COLO829 (cell line): ENCODE results near the gene VGLL1.

ENCODE experiments used
- DNase-seq: peaks from one replicate; pipeline ENCODE4 v3.0.0; 2012; ENCODE audit warnings: low spot score

VGLL1 gene

DNA sequence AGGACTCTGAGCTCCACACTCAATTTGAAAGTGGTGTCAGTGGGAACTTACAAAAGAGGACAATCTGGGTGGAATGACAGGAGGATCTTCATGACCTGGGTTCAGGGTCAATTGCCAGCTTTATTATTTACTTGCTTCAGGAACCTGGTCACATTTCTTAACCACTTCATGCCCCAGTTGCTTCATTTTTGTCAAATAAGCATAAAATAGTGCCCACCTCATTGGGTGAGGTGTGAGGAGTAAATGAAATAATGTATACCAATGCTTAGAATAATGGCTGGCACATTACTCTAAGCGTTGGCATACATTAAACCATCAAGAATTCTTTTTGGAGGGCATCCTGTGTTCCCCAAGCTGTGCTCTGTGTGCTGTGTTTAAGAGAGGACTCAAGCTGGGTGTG lies 19.4 kb downstream of the VGLL1 start:
- no peak for DNase-seq

DNA sequence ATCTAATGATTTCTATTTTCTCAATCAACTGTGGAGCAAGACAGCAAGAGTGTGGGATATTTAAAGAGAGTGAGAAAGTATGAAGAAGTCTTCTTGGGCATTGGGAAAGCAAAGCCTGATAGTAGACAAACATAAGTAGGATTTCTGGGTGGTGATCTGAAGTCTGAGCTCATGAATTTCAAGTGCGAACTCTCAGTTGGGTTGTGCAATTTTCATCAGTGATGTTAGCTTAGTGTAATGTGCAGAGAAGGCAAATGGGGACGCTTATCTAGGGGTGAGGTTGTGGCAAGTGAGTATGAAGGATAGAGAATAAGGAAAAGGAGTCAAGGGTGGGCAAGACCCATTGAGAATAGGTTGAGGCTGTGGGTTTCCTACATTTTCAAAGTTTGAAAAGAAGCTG lies 23.7 kb downstream of the VGLL1 start:
- DNase-seq = no peak

DNA sequence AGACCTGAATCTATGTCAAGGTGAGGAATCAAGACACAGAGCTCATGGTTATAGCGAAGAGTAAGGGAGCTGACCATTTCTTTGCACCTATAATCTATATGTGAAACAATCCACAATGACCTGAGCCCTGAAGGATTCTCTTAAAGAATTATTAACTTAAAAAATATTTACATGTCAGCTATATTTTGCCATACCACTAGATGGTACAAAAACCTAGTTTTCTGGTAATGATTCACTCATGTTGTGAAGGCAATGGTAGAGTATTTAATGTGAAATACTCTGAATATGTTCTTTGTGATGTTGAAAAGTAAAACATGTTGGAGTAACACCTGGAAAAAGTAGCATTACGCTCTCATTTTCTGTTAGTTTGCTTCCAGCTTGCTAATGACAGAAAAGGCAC lies 40.0 kb downstream of the VGLL1 start:
- DNase-seq = no peak

DNA sequence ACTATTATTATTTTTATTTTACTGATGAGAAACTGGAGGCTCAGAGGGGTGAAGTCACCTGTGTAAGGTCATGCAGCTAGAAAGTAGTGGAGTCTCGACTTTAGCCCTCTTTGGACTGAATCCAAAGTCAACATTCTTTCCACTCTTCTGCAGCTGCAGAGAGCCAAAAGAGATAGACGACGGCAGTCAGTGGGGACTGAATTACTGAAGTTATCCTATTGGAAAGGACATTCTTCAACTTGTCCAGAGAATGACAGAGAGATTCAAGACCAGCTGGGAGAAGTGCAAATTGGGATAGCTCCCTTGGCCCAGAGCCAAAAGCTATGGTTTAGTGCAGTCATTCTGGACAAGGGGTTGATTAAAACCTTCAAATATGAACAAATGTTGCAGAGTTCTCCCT lies 42.5 kb downstream of the VGLL1 start:
- no peak for DNase-seq

GRCh38 chrX:136577552-136577951 lies 45.5 kb downstream of the VGLL1 start:
- DNase-seq = peak; percentile 60

DNA sequence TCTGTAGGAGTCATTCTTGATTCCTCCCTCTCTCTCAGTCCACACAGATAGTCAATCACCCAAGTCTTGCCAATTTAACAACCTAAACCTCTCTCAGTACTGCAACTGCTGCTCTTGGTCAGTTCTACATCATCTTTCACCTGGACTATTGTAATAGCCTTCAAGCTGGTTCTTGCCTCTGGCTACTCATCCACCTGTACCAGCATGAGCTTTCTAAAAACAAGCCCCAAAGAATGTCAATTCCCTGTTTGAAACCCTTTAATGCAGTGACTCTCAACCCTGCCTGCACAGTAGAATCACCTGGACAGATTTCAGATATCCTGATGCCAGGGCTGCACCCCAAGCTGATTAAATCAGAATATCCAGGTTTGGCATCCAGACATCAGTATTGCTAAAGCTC lies 48.3 kb downstream of the VGLL1 start:
- DNase-seq = no peak

DNA sequence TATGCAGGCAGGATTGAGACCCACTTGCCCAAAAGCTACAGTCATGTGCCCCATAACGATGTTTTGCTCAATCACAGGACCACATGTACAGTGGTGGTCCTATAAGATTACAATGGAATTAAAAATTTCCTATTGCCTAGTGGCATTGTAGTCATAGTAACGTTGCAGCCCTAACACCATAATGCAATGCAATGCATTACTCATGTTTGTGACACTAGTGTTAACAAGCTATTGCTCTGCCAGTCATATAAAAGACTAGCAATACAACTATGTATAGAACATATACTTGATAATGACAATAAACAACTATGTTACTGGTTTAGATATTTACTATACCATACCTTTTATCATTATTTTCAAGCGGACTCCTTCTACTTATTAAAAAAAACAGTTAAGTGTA lies 50.6 kb downstream of the VGLL1 start:
- DNase-seq = no peak

- DNase-seq = no peak
These were observed 52.5 kb downstream of the VGLL1 start for GRCh38 chrX:136584545-136584944.

GRCh38 chrX:136585262-136585661 lies 53.2 kb downstream of the VGLL1 start:
- no peak for DNase-seq

DNA sequence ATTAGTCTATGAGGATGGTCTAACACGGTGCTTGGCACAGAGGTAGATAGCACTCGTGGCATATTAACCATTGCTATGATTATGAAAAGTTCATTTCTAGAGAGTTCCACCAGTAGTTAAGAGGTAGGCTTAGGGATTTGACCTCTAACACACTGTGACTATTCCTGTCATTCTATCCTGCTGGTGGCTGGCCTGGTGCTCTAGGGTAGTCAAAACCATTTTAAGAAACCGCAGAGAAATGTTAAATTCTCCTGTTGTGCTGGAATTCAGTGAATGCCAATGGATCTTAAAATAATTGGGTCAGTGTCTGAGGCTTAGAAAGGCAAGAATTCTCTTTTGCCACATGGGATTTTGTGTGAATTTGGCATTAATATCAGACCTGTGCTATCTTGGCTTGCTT lies 53.9 kb downstream of the VGLL1 start:
- DNase-seq = no peak

DNA sequence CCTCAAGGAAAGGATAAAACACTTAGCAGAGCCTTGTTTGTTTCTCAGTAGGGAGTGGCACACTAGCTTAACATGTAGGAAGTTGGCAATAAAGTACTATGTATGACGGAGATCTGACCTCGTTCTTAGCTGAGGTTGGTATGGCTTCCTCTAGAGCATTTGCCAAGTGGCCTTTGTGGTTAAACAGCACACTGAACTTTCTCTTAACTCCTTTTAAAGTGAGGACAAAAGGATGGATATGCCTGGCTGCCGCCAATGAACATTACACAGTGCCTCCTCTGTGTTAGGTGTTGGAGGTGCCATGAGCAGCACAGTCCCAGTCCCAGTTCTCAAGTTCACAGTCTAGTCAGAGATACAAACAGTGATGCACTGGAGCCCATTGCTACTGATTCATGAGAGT lies 54.4 kb downstream of the VGLL1 start:
- DNase-seq = peak; percentile 23

- no peak for DNase-seq
These were observed 55.5 kb downstream of the VGLL1 start for GRCh38 chrX:136587532-136587931.

GRCh38 chrX:136588036-136588435 lies 56.0 kb downstream of the VGLL1 start:
- DNase-seq = no peak

GRCh38 chrX:136589966-136590365 lies 58.0 kb downstream of the VGLL1 start:
- DNase-seq = peak; percentile 43

DNA sequence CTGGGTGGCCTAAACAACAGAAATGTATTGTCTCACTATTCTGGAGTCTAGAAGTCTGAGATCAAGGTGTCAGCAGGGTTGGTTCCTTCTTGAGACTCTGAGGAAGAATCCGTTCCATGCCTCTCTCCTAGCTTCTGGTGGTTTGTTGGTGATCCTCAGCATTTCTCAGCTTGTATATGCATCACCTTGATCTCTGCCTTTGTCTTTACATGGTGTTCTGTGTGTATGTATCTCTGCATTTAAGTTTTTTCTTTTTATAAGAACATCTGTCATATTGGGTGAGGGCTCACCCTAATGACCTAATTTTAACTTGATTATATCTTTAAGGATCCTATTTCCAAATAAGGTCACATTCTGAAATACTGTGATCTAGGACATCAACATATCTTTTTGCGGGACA lies 65.3 kb downstream of the VGLL1 start:
- DNase-seq = no peak

- no peak for DNase-seq
These were observed 65.9 kb downstream of the VGLL1 start for GRCh38 chrX:136597954-136598353.

- DNase-seq = no peak
These were observed 66.6 kb downstream of the VGLL1 start for GRCh38 chrX:136598631-136599030.

DNA sequence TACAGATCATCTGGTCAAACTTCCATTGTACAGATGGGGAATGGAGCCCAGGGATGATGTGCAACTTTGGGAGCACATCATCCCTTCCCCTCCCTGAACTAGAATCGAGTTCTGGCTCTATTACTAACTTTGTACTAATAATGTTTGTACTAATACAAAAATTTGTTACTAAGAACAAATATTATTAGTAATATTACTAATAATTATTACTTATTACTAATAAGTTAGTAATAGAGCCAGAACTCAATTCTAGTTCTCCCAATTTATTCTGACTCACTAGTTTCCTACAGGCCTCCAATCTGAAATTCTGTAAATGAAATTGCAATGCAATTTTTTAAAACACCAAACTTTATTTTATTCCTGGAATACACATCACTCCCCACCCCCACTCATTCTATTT lies 68.0 kb downstream of the VGLL1 start:
- no peak for DNase-seq
